Muscle layer of duodenum (tissue), 2 donors: ENCODE measurements around the gene CAMK1D.

Source experiments
- H3K27ac ChIP-seq: one replicate; pipeline ENCODE4 v1.7.0; 2013; ENCODE audit warnings: mild to moderate bottlenecking, low read length
- H3K27me3 ChIP-seq: one replicate; pipeline ENCODE4 v1.7.0; 2013; ENCODE audit warnings: low read depth, mild to moderate bottlenecking, control low read depth, low read length
- H3K36me3 ChIP-seq, 2 donors: one replicate each; pipeline ENCODE4 v1.7.0; 2013; ENCODE audit warnings: low read length in 2 of 2, control low read depth in 1 of 2, mild to moderate bottlenecking in 1 of 2; ENCODE audit not compliant: insufficient read depth in 2 of 2, control insufficient read depth in 1 of 2
- H3K4me1 ChIP-seq, 2 donors: one replicate each; pipeline ENCODE4 v1.7.0; 2013; ENCODE audit warnings: low read length in 2 of 2, mild to moderate bottlenecking in 2 of 2, control low read depth in 1 of 2, moderate library complexity in 1 of 2; ENCODE audit not compliant: insufficient read depth in 2 of 2, control insufficient read depth in 1 of 2
- H3K4me3 ChIP-seq, 2 donors: one replicate each; pipeline ENCODE4 v1.7.0; 2013; ENCODE audit warnings: low read length in 2 of 2, low read depth in 1 of 2, mild to moderate bottlenecking in 1 of 2
- H3K9me3 ChIP-seq, 2 donors: one replicate each; pipeline ENCODE4 v1.7.0; 2013; ENCODE audit warnings: low read length in 2 of 2, control low read depth in 1 of 2, mild to moderate bottlenecking in 1 of 2; ENCODE audit not compliant: control insufficient read depth in 1 of 2
- donor health status: healthy.

CAMK1D gene

DNA sequence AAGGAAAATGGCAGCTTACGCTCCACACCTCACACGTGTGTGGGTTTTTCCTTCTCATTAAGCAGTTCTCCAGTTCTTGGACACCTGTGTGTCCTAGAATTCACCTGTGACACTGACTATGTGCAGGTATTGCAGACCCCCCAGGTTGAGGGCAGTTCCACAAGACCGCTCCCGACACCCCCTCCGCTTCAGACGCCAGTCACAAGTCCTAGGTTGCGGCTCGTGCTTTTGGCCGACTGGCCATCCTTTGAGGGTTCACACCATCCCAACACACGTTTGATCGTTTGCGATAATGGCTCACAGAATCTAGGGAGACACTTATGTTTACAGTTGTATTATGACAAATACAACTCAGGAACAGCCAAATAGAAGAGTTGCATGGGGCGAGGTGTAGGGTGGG lies 44.5 kb downstream of the CAMK1D start:
- Histone ChIP-seq H3K36me3 (no peaks in the 10 kb centered on the region), H3K4me3 (no peak overlapping the region), H3K4me1 (peaks cover 6 to 19% of the 10 kb centered on the region in 2 donors), H3K9me3 (no peaks in the 10 kb centered on the region), H3K27ac (no peak overlapping the region), H3K27me3 (no peaks in the 10 kb centered on the region)

DNA sequence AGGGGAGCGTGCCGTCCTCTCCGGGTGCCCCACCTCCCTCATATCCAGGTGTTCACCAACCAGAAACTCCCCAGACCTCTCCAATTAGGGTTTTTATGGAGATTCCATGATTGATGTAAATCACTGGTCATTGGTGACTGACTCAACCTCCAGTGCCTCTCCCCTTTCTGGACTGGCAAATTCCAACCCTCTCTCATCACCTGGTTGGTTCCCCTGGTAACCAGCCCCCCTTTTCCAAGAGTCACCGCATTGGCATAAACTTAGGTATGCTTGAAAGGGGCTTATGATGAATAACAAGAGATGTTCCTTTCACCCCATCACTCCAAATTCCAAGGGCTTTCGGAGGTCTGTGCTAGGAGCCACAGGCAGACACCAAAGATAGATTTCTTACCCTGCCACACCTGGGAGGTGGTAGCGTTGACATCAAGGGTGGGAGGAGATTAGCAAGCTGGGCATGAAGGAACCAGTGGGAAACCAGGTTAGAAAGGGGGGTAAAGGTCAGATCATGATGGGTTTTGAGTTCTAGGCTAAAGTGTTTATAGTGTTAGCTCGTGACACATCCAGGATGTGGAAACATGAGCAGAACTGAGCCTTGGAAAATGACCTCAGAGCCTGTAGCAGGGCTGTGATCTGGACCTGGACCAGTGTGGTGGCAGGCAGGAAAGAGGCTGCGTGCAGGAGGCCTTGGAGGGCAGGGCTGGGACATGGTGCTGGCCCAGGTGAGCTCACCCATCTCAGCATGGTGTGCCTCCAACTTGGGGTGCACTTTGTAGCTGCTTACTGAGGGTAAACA lies 45.1 kb downstream of the CAMK1D start:
- H3K27me3 ChIP-seq = no peaks in the 10 kb centered on the region
- H3K4me1 ChIP-seq = peaks cover 0 to 13% of the 10 kb centered on the region in 2 donors
- H3K4me3 ChIP-seq = no peak overlapping the region
- H3K27ac ChIP-seq = no peak overlapping the region
- H3K36me3 ChIP-seq = no peaks in the 10 kb centered on the region
- no peaks in the 10 kb centered on the region for H3K9me3 ChIP-seq

DNA sequence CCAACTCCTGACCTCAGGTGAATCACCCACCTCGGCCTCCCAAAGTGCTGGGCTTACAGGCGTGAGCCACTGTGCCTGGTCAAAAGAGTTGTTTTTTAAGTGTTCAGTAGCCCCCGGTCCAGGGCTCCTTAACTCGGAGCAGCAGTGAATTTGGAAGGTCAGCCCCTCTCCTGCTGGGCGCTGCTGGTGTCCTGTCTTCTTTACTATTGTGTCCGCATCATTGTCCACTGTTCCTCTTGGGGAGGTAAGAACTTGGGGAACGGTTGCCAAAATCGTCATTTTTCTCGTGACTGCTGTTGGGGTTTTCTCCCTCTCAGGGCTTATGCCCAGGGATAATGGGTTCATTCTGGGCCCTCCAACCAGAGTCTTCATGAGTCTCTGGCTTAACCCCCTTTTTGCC lies 46.7 kb downstream of the CAMK1D start:
- Histone ChIP-seq H3K27me3 (no peaks in the 10 kb centered on the region), H3K4me1 (no peaks in the 10 kb centered on the region), H3K4me3 (no peak overlapping the region), H3K27ac (no peak overlapping the region), H3K36me3 (no peaks in the 10 kb centered on the region), H3K9me3 (no peaks in the 10 kb centered on the region)

DNA sequence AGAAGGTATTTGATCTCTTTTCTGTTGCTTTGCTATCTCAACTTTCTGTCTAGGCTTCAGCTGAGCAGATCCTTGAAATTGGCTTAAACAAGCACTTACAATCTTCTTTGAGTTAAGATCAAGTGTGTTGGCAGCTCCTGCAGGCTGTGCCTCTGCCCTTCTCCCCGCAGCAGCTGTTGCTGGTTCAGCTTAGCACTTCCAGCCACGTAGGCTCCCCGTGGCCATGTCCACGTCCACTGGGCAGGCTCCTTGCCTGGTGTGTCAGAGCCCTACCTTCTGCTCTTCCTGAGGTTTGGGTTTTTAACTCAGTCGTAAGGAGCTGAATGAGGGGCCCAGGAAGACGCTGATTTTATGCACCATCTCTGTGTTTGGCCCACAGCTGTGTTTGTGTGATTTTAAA lies 47.2 kb downstream of the CAMK1D start:
- no peaks in the 10 kb centered on the region for H3K4me1 ChIP-seq
- H3K27ac ChIP-seq = no peak overlapping the region
- no peaks in the 10 kb centered on the region for H3K27me3 ChIP-seq
- no peaks in the 10 kb centered on the region for H3K36me3 ChIP-seq
- H3K4me3 ChIP-seq = no peak overlapping the region
- no peaks in the 10 kb centered on the region for H3K9me3 ChIP-seq

GRCh38 chr10:12397147-12397896 lies 48.0 kb downstream of the CAMK1D start:
- Histone ChIP-seq H3K27me3 (no peaks in the 10 kb centered on the region), H3K36me3 (no peaks in the 10 kb centered on the region), H3K4me1 (no peaks in the 10 kb centered on the region), H3K27ac (no peak overlapping the region), H3K4me3 (no peak overlapping the region), H3K9me3 (no peaks in the 10 kb centered on the region)

DNA sequence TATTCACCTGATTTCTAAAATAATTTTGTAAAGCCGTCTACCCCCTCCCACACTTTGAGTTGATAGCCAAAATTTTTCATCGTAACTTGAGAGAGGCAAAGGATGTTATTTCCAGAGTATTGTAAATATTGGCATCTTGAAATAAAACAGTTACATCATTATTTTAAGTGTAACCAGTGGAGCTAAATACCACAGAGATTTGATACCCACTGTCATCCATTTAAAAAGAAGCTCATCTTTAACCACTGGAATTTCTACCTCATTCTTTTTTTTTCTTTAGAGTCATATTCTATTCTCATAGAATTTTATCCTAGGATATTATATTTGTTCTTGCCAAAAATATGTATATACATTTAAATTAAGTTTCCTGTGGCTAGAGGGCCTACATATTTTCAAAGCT lies 48.6 kb downstream of the CAMK1D start:
- H3K27ac ChIP-seq = no peak overlapping the region
- H3K36me3 ChIP-seq = no peaks in the 10 kb centered on the region
- no peaks in the 10 kb centered on the region for H3K9me3 ChIP-seq
- H3K4me1 ChIP-seq = no peaks in the 10 kb centered on the region
- no peak overlapping the region for H3K4me3 ChIP-seq
- no peaks in the 10 kb centered on the region for H3K27me3 ChIP-seq

DNA sequence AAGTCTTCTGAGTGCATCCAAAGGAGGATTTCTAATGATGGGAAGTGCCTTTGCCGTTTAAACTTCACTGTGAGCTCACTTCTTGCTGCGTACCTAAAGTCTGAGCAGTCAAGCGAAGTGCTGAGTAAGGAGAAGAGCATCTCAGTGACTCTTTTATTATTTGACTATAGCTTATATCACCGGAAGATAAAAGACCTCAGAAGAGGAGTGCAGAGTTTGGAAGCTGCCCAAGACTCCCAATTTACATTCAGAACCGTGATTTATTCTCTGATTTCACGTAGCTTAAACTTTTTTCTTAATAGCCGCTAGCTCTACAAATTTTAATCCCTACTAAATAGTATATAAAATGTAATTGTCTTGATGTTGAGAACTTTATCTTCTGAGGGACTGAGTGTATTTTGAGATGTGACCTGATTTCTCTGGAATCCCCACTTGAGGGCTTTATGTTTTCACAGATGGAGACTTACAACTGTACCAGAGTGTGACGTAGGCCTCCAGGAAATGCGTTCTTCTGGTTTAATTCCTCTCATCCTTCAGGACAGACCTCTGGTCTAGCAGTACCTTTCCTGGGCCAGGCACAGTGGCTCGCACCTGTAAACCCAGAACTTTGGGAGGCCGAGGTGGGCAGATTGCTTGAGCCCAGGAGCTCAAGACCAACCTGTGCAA lies 51.1 kb downstream of the CAMK1D start:
- no peak overlapping the region for H3K27ac ChIP-seq
- no peak overlapping the region for H3K4me3 ChIP-seq
- no peaks in the 10 kb centered on the region for H3K36me3 ChIP-seq
- H3K4me1 ChIP-seq = no peaks in the 10 kb centered on the region
- no peaks in the 10 kb centered on the region for H3K27me3 ChIP-seq
- H3K9me3 ChIP-seq = no peaks in the 10 kb centered on the region

GRCh38 chr10:12401466-12401865 lies 52.1 kb downstream of the CAMK1D start:
- Histone ChIP-seq H3K9me3 (no peaks in the 10 kb centered on the region), H3K27me3 (no peaks in the 10 kb centered on the region), H3K27ac (no peak overlapping the region), H3K36me3 (no peaks in the 10 kb centered on the region), H3K4me3 (no peak overlapping the region), H3K4me1 (no peaks in the 10 kb centered on the region)

GRCh38 chr10:12403119-12403518 lies 53.8 kb downstream of the CAMK1D start:
- Histone ChIP-seq H3K27ac (no peak overlapping the region), H3K36me3 (no peaks in the 10 kb centered on the region), H3K4me3 (no peak overlapping the region), H3K9me3 (no peaks in the 10 kb centered on the region), H3K27me3 (no peaks in the 10 kb centered on the region), H3K4me1 (no peaks in the 10 kb centered on the region)

- H3K9me3 ChIP-seq = no peaks in the 10 kb centered on the region
- no peaks in the 10 kb centered on the region for H3K4me1 ChIP-seq
- H3K4me3 ChIP-seq = no peak overlapping the region
- no peaks in the 10 kb centered on the region for H3K36me3 ChIP-seq
- H3K27me3 ChIP-seq = no peaks in the 10 kb centered on the region
- no peak overlapping the region for H3K27ac ChIP-seq
These were observed 56.3 kb downstream of the CAMK1D start for GRCh38 chr10:12405342-12406320.
